OCI-LY1 (cell line): ENCODE results near the gene TASL.

Source experiments
- H2AFZ ChIP-seq: fragments of 200-600 bp; sonication (generic), shearing (Covaris generic); 2 replicates; pipeline ENCODE4 v1.6.0; 2014; ENCODE audit warnings: antibody characterized with exemption, mild to moderate bottlenecking, low read length
- H3F3A ChIP-seq: fragments of 200-600 bp; sonication (generic), shearing (Covaris generic); 2 replicates; pipeline ENCODE4 v1.6.0; 2014; ENCODE audit warnings: mild to moderate bottlenecking, antibody characterized with exemption, low read length, moderate library complexity; ENCODE audit not compliant: insufficient read depth
- H3K27ac ChIP-seq: fragments of 200-600 bp; sonication (generic); 2 replicates; pipeline ENCODE4 v1.5.1; 2014; ENCODE audit warnings: low read length, mixed run types, mild to moderate bottlenecking, low read depth; ENCODE audit not compliant: poor library complexity, severe bottlenecking
- H3K27me3 ChIP-seq: fragments of 200-600 bp; sonication (generic); 2 replicates; pipeline ENCODE4 v1.6.0; 2014; ENCODE audit warnings: antibody characterized with exemption, mild to moderate bottlenecking, low read length, moderate library complexity; ENCODE audit not compliant: insufficient read depth
- H3K36me3 ChIP-seq: fragments of 200-600 bp; sonication (generic); 2 replicates; pipeline ENCODE4 v1.6.1; 2014; ENCODE audit warnings: mild to moderate bottlenecking, antibody characterized with exemption, low read length, moderate library complexity, mixed read lengths; ENCODE audit not compliant: insufficient read depth
- H3K4me1 ChIP-seq: fragments of 200-600 bp; sonication (generic); 2 replicates; pipeline ENCODE4 v1.5.1; 2014; ENCODE audit warnings: mild to moderate bottlenecking, low read length, moderate library complexity; ENCODE audit not compliant: insufficient read depth, severe bottlenecking
- H3K4me2 ChIP-seq: fragments of 200-600 bp; sonication (generic), shearing (Covaris generic); 2 replicates; pipeline ENCODE4 v1.6.1; 2014; ENCODE audit warnings: low read length
- H3K4me3 ChIP-seq: fragments of 200-600 bp; sonication (generic); 2 replicates; pipeline ENCODE4 v1.5.1; 2014; ENCODE audit warnings: low read length, low read depth, mild to moderate bottlenecking, mixed read lengths; ENCODE audit not compliant: poor library complexity, severe bottlenecking
- H3K79me2 ChIP-seq: fragments of 200-600 bp; shearing (Covaris generic); 2 replicates; pipeline ENCODE4 v1.6.1; 2016; ENCODE audit warnings: mixed run types, low read length, mixed read lengths; ENCODE audit not compliant: insufficient read depth
- H3K9ac ChIP-seq: fragments of 200-600 bp; sonication (generic), shearing (Covaris generic); 2 replicates; pipeline ENCODE4 v1.6.1; 2014; ENCODE audit warnings: mild to moderate bottlenecking, low read length, mixed read lengths
- H3K9me2 ChIP-seq: fragments of 200-600 bp; sonication (generic), shearing (Covaris generic); 2 replicates; pipeline ENCODE4 v1.6.1; 2014; ENCODE audit warnings: low read depth, mild to moderate bottlenecking, low read length, mixed read lengths
- H3K9me3 ChIP-seq: fragments of 200-600 bp; shearing (Covaris generic); 2 replicates; pipeline ENCODE4 v1.6.1; 2014; ENCODE audit warnings: low read length, mixed read lengths
- H4K20me1 ChIP-seq: fragments of 200-600 bp; sonication (generic), shearing (Covaris generic); 2 replicates; pipeline ENCODE4 v1.6.0; 2016; ENCODE audit warnings: mild to moderate bottlenecking, low read length; ENCODE audit not compliant: insufficient read depth
- EZH2 ChIP-seq: fragments of 200-600 bp; sonication (generic), shearing (Covaris generic); IDR thresholded peaks from 2 replicates; pipeline ENCODE4 v1.8.0; 2017; ENCODE audit warnings: borderline replicate concordance, mixed run types, mild to moderate bottlenecking, antibody characterized with exemption, low read length, moderate library complexity, mixed read lengths
- TF ChIP-seq, protein P1 (sequence below): fragments of 200-600 bp; sonication (generic), shearing (Covaris generic); IDR thresholded peaks from 2 replicates; pipeline ENCODE4 v1.5.1; 2017; ENCODE audit warnings: mild to moderate bottlenecking, antibody characterized with exemption, low read length, moderate library complexity, mixed read lengths

Gene TASL, protein sequence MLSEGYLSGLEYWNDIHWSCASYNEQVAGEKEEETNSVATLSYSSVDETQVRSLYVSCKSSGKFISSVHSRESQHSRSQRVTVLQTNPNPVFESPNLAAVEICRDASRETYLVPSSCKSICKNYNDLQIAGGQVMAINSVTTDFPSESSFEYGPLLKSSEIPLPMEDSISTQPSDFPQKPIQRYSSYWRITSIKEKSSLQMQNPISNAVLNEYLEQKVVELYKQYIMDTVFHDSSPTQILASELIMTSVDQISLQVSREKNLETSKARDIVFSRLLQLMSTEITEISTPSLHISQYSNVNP

DNA sequence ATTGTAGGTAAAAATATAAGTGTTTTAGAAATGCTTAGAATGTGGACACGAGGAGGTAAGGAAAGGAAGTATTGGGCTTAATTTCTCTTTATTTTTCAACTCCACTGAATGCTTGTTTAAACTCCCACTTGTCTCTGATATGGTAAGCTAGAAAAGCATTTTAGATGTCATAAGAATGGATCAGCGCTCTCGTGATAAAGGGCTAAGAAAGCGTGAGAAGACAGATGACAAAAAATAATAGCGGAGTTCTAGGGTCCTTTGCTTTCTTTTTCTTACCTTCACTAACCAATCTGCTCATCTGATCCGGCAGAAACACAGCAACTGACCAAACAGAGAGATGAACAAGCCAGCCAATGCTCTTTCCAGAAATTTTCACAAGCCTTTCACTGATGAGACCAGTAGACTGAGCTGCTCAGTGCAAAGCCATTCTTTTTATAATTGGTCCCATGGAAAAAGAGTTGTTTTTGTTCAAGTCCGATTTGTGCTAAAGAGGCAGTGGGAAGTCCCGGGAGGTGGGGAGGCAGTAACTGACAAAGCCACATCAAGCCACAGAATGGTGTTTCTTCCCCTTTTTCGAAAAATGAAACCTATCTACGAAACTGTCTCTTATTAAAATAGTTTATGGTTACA is at the start of gene TASL:
Gene TASL, minus strand, starts transcription at position 405 of the 630 bp plus-strand sequence. CDS start 17,411 bp downstream, outside the sequence.
- Histone ChIP-seq H3K27me3 (no peaks in the 10 kb centered on the region), H3K9me3 (no peaks in the 10 kb centered on the region), H2AFZ (no peak within 1 kb of the TSS), H3K36me3 (peaks cover 31% of the 10 kb centered on the region), H3K9ac (peak within 1 kb of the TSS; percentile 83), H3K4me1 (peaks cover 38% of the 10 kb centered on the region), H3K9me2 (no peaks in the 10 kb centered on the region), H3K79me2 (peaks cover 45% of the 10 kb centered on the region), H3K27ac (peak within 1 kb of the TSS; percentile 98), H4K20me1 (no peaks in the 10 kb centered on the region), H3K4me2 (peak within 1 kb of the TSS; percentile 81), H3F3A (no peaks in the 10 kb centered on the region), H3K4me3 (peak within 1 kb of the TSS; percentile 81)
- TF ChIP-seq, protein P1, sequence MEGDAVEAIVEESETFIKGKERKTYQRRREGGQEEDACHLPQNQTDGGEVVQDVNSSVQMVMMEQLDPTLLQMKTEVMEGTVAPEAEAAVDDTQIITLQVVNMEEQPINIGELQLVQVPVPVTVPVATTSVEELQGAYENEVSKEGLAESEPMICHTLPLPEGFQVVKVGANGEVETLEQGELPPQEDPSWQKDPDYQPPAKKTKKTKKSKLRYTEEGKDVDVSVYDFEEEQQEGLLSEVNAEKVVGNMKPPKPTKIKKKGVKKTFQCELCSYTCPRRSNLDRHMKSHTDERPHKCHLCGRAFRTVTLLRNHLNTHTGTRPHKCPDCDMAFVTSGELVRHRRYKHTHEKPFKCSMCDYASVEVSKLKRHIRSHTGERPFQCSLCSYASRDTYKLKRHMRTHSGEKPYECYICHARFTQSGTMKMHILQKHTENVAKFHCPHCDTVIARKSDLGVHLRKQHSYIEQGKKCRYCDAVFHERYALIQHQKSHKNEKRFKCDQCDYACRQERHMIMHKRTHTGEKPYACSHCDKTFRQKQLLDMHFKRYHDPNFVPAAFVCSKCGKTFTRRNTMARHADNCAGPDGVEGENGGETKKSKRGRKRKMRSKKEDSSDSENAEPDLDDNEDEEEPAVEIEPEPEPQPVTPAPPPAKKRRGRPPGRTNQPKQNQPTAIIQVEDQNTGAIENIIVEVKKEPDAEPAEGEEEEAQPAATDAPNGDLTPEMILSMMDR, result no peak
- no peak for TF ChIP-seq EZH2

DNA sequence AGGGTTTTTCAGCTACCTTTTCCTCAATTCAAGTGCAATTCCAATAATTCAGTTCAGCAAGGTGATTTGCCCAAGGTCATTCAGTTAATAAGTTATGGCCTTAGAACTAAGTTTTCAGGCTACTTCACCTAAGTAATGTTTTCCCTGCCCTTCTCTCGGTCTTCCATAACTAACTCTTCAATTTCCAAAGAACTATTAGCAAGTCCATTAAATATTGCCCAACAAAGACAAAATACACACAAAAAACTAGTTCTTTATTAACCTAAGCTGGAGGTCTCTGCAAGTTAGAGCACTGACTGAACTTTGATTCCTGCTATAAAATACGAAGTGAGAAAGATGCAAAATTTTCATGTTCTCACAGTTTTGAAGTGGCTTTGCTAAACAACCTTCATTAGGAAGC is 48.8 kb upstream of the TASL start:
- Histone ChIP-seq H3K9ac (no peak overlapping the region), H3K79me2 (no peaks in the 10 kb centered on the region), H3K4me2 (no peak overlapping the region), H3F3A (no peaks in the 10 kb centered on the region), H3K4me1 (no peaks in the 10 kb centered on the region), H3K27me3 (no peaks in the 10 kb centered on the region), H3K9me2 (no peaks in the 10 kb centered on the region), H4K20me1 (no peaks in the 10 kb centered on the region), H2AFZ (no peak overlapping the region), H3K4me3 (no peak overlapping the region), H3K36me3 (no peaks in the 10 kb centered on the region; the same call in 1 of the 2 replicates), H3K27ac (no peak overlapping the region), H3K9me3 (0 out of 2 replicates have a peak, but pooled peaks cover 2% of the 10 kb centered on the region)
- TF ChIP-seq EZH2, result no peak
- TF ChIP-seq, protein P1, result no peak

DNA sequence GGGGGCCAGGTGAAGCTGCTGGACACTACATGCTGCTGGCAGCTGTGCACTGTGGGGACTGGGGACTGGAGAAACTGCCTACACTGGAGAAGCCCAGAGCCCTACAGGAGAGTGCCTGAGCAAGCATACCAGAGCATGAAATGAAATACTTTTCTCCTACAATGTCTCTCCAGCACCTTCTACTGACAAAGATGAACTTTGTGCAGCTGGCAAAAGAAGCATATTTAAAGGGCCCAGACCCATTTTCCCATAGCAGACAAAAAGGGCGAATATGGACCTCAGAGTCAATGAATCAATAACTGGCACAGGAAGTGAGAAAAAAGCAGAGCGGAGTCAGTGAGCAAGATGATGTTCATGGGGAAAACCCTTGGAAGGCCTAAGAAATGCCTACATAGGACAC is 44.8 kb upstream of the TASL start:
- no peaks in the 10 kb centered on the region for H3K79me2 ChIP-seq
- no peak overlapping the region for H3K4me2 ChIP-seq
- H3F3A ChIP-seq, result no peaks in the 10 kb centered on the region
- no peak overlapping the region for H3K27ac ChIP-seq
- H3K9me3 ChIP-seq, result 0 out of 2 replicates have a peak, but pooled peaks cover 2% of the 10 kb centered on the region
- no peaks in the 10 kb centered on the region for H3K27me3 ChIP-seq
- no peaks in the 10 kb centered on the region for H4K20me1 ChIP-seq
- peaks cover 5% of the 10 kb centered on the region for H3K4me1 ChIP-seq
- H3K9ac ChIP-seq, result no peak overlapping the region
- no peak overlapping the region for H3K4me3 ChIP-seq
- no peak overlapping the region for H2AFZ ChIP-seq
- TF ChIP-seq, protein P1, result no peak
- no peak for TF ChIP-seq EZH2
- H3K36me3 ChIP-seq, result no peaks in the 10 kb centered on the region; the same call in 1 of the 2 replicates
- H3K9me2 ChIP-seq, result no peaks in the 10 kb centered on the region
